ENCODE data around the gene NOTCH1. TPM values are rescaled to one million over a fixed set of nuclear protein-coding genes. Genes with fewer than 3 reads are reported as not detected.

The NOTCH1 gene
- polyA plus RNA-seq (2013, experiment 1 of 2): 14.3 TPM
- 14.2 TPM for polyA plus RNA-seq (2013, experiment 2 of 2)

DNA sequence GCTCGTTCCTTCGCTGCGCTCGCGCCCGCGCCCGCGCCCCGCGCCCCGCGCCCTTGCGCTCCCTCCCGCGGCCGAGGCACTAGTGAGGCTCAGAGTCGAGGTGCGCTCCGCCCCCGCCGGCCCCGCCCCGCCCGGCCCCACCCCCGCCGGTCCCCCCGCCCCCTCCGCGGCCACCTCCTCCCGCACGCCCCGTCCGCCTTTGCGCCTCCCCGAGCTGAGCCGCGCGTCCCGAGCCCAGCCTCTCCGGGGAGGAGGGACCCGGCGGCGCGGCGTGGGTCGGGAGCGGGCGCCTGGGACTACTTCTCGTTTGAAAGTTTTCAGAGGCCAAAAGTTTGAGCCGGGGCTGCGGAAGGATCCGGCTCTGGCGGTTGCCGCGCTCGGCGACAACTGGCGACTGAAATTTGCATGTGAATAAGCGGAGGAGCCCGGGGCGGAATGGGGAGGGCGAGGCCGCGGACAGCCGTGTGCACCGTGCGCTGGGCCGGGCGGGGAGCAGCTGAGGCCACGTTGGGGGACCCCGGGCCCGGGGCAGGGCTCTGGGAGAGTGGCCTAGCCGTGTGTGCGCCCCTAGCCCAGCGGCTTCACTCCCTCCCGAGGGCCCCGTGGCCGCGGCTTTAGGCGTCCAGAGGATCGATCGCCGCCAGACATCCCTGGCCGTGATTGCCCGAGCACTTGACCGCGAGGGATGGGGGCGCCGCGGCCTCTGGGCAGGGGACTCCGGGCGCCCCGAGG is at the start of gene NOTCH1:
TSS of gene NOTCH1 (minus strand) at position 84 of the 732 bp plus-strand sequence. CDS start 262 bp downstream, outside the sequence.
- peak within 1 kb of the TSS; percentile 0 for H3K23ac ChIP-seq (ENCODE audit: low read length)
- H2BK120ac ChIP-seq (ENCODE audit: low read depth, low read length): peak within 1 kb of the TSS; percentile 9
- no peak within 1 kb of the TSS for H2AK5ac ChIP-seq (ENCODE audit: low read length)
- no peaks in the 10 kb centered on the region for H3K36me3 ChIP-seq (ENCODE audit: control insufficient read depth, insufficient read depth, low read length)
- H2BK15ac ChIP-seq (replicated peaks; ENCODE audit: low read depth): no peak within 1 kb of the TSS
- peak within 1 kb of the TSS; percentile 27 for H3K4me2 ChIP-seq (ENCODE audit: low read length)
- H3K79me2 ChIP-seq (ENCODE audit: control insufficient read depth, insufficient read depth, low read length): peaks cover 18% of the 10 kb centered on the region
- H3K9ac ChIP-seq (ENCODE audit: low read length): peak within 1 kb of the TSS; percentile 78
- H3K27ac ChIP-seq (ENCODE audit: low read depth, low read length): peak within 1 kb of the TSS; percentile 83
- H4K8ac ChIP-seq (ENCODE audit: low read depth, low read length): no peak within 1 kb of the TSS
- peak within 1 kb of the TSS; percentile 78 for H3K4me3 ChIP-seq (ENCODE audit: low read length)
- H4K5ac ChIP-seq (ENCODE audit: low read length): no peak within 1 kb of the TSS
- peak within 1 kb of the TSS; percentile 77 for H3K4ac ChIP-seq (ENCODE audit: low read depth, low read length)
- peak within 1 kb of the TSS; percentile 55 for H3K18ac ChIP-seq (ENCODE audit: low read length)
- no peaks in the 10 kb centered on the region for H3K27me3 ChIP-seq (ENCODE audit: insufficient read depth, low read length, poor library complexity)
- peak within 1 kb of the TSS; percentile 90 for H3K56ac ChIP-seq (ENCODE audit: low read length)
- H2BK5ac ChIP-seq (ENCODE audit: low read length): no peak within 1 kb of the TSS
- peaks cover 6% of the 10 kb centered on the region for H3K79me1 ChIP-seq (ENCODE audit: low read length)
- peaks cover 18% of the 10 kb centered on the region for H3K4me1 ChIP-seq (ENCODE audit: control insufficient read depth, low read depth, low read length)
- WGBS (ENCODE audit: extremely low coverage, insufficient coverage, low lambda C conversion rate): no CpG with 5 or more reads among the region's 94 CpGs
- peak; percentile 96 for DNase-seq

DNA sequence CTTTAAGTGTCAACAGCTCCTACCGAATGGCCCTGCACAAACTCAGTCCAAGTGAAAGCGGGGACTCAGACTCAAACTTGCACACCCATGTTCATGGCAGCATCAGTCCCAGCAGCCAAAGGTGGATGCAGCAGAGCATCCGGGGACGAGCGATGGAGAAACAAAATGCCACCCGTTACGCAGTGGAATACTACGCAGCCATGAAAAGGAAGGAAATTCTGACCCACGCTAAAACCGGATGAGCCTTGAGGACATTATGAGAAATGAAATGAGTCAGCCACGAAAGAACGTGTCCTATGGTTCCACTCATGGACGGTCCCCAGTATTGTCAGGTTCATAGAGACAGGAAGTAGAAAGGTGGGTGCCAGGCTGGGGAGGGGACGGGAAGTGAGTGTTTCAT is 48.6 kb upstream of the NOTCH1 start:
- no peak overlapping the region for H2BK5ac ChIP-seq (ENCODE audit: low read length)
- no peak overlapping the region for H3K4ac ChIP-seq (ENCODE audit: low read depth, low read length)
- no peaks in the 10 kb centered on the region for H3K4me1 ChIP-seq (ENCODE audit: control insufficient read depth, low read depth, low read length)
- no peaks in the 10 kb centered on the region for H3K27me3 ChIP-seq (ENCODE audit: insufficient read depth, low read length, poor library complexity)
- H3K56ac ChIP-seq (ENCODE audit: low read length): no peak overlapping the region
- H3K23ac ChIP-seq (ENCODE audit: low read length): no peak overlapping the region
- H4K8ac ChIP-seq (ENCODE audit: low read depth, low read length): no peak overlapping the region
- no CpG with 5 or more reads among the region's 14 CpGs for WGBS (ENCODE audit: extremely low coverage, insufficient coverage, low lambda C conversion rate)
- H3K9ac ChIP-seq (ENCODE audit: low read length): no peak overlapping the region
- no peak overlapping the region for H2BK120ac ChIP-seq (ENCODE audit: low read depth, low read length)
- no peak for DNase-seq
- H3K4me2 ChIP-seq (ENCODE audit: low read length): no peak overlapping the region
- H3K4me3 ChIP-seq (ENCODE audit: low read length): no peak overlapping the region
- H3K79me2 ChIP-seq (ENCODE audit: control insufficient read depth, insufficient read depth, low read length): no peaks in the 10 kb centered on the region
- H3K27ac ChIP-seq (ENCODE audit: low read depth, low read length): no peak overlapping the region
- H3K18ac ChIP-seq (ENCODE audit: low read length): no peak overlapping the region
- H4K5ac ChIP-seq (ENCODE audit: low read length): no peak overlapping the region
- H3K36me3 ChIP-seq (ENCODE audit: control insufficient read depth, insufficient read depth, low read length): no peaks in the 10 kb centered on the region
- H2AK5ac ChIP-seq (ENCODE audit: low read length): no peak overlapping the region
- H3K79me1 ChIP-seq (ENCODE audit: low read length): no peaks in the 10 kb centered on the region
- H2BK15ac ChIP-seq (replicated peaks; ENCODE audit: low read depth): no peak overlapping the region

DNA sequence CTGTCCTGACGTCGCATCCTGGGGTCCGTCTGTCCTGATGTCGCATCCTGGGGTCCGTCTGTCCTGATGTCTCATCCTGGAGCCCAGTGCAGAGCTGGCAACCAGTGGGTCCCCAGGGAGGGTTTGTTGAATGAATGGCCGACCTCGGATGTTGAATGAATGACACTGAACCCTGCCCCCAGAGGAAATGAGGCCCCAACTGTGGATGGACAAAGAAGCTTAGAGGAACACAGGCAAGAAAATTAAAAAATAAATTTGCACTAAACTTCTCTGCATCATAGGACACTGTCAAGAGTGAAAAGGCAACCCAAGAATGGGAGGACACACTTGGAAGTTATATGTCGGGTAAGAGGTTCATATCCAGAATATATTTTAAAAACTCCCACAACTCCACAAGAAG is 47.7 kb upstream of the NOTCH1 start:
- Histone ChIP-seq H2BK120ac (ENCODE audit: low read depth, low read length) (no peak overlapping the region), H3K56ac (ENCODE audit: low read length) (no peak overlapping the region), H3K9ac (ENCODE audit: low read length) (no peak overlapping the region), H3K4me1 (ENCODE audit: control insufficient read depth, low read depth, low read length) (peaks cover 5% of the 10 kb centered on the region), H3K27ac (ENCODE audit: low read depth, low read length) (no peak overlapping the region), H3K4me3 (ENCODE audit: low read length) (no peak overlapping the region), H3K23ac (ENCODE audit: low read length) (no peak overlapping the region), H3K79me1 (ENCODE audit: low read length) (no peaks in the 10 kb centered on the region), H3K79me2 (ENCODE audit: control insufficient read depth, insufficient read depth, low read length) (no peaks in the 10 kb centered on the region), H4K5ac (ENCODE audit: low read length) (no peak overlapping the region), H3K4me2 (ENCODE audit: low read length) (no peak overlapping the region), H3K18ac (ENCODE audit: low read length) (no peak overlapping the region), H3K27me3 (ENCODE audit: insufficient read depth, low read length, poor library complexity) (no peaks in the 10 kb centered on the region), H3K4ac (ENCODE audit: low read depth, low read length) (no peak overlapping the region), H3K36me3 (ENCODE audit: control insufficient read depth, insufficient read depth, low read length) (no peaks in the 10 kb centered on the region), H2AK5ac (ENCODE audit: low read length) (no peak overlapping the region), H2BK5ac (ENCODE audit: low read length) (no peak overlapping the region), H4K8ac (ENCODE audit: low read depth, low read length) (no peak overlapping the region), H2BK15ac (replicated peaks; ENCODE audit: low read depth) (no peak overlapping the region)
- no CpG with 5 or more reads among the region's 8 CpGs for WGBS (ENCODE audit: extremely low coverage, insufficient coverage, low lambda C conversion rate)
- no peak for DNase-seq

DNA sequence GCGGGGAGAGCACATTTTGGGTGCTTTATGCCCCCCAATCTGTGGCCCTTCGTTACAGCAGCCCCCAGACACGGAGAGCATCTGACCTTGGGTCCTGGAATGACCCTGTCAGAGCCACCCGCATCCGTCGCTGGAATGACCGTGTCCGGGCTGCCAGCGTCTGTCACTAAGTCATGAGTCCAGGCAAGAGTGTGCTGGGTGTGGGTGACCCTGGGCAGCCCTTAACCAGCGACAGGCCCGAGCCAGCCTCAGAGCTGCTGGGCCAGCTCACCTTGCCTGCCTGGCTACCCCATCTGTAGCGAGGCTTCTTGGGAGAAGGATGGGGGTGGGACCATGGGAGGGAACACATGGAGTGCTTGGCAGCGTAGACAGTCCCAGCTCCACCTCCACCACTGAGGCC is 46.8 kb upstream of the NOTCH1 start:
- Histone ChIP-seq H3K36me3 (ENCODE audit: control insufficient read depth, insufficient read depth, low read length) (no peaks in the 10 kb centered on the region), H4K5ac (ENCODE audit: low read length) (no peak overlapping the region), H3K4me2 (ENCODE audit: low read length) (no peak overlapping the region), H2AK5ac (ENCODE audit: low read length) (no peak overlapping the region), H3K79me1 (ENCODE audit: low read length) (no peaks in the 10 kb centered on the region), H3K79me2 (ENCODE audit: control insufficient read depth, insufficient read depth, low read length) (no peaks in the 10 kb centered on the region), H3K56ac (ENCODE audit: low read length) (no peak overlapping the region), H4K8ac (ENCODE audit: low read depth, low read length) (no peak overlapping the region), H2BK5ac (ENCODE audit: low read length) (no peak overlapping the region), H2BK120ac (ENCODE audit: low read depth, low read length) (no peak overlapping the region), H3K27ac (ENCODE audit: low read depth, low read length) (no peak overlapping the region), H2BK15ac (replicated peaks; ENCODE audit: low read depth) (no peak overlapping the region), H3K18ac (ENCODE audit: low read length) (no peak overlapping the region), H3K27me3 (ENCODE audit: insufficient read depth, low read length, poor library complexity) (no peaks in the 10 kb centered on the region), H3K4me1 (ENCODE audit: control insufficient read depth, low read depth, low read length) (peaks cover 8% of the 10 kb centered on the region), H3K4me3 (ENCODE audit: low read length) (no peak overlapping the region), H3K4ac (ENCODE audit: low read depth, low read length) (no peak overlapping the region), H3K9ac (ENCODE audit: low read length) (no peak overlapping the region), H3K23ac (ENCODE audit: low read length) (no peak overlapping the region)
- no CpG with 5 or more reads among the region's 13 CpGs for WGBS (ENCODE audit: extremely low coverage, insufficient coverage, low lambda C conversion rate)
- DNase-seq: no peak

DNA sequence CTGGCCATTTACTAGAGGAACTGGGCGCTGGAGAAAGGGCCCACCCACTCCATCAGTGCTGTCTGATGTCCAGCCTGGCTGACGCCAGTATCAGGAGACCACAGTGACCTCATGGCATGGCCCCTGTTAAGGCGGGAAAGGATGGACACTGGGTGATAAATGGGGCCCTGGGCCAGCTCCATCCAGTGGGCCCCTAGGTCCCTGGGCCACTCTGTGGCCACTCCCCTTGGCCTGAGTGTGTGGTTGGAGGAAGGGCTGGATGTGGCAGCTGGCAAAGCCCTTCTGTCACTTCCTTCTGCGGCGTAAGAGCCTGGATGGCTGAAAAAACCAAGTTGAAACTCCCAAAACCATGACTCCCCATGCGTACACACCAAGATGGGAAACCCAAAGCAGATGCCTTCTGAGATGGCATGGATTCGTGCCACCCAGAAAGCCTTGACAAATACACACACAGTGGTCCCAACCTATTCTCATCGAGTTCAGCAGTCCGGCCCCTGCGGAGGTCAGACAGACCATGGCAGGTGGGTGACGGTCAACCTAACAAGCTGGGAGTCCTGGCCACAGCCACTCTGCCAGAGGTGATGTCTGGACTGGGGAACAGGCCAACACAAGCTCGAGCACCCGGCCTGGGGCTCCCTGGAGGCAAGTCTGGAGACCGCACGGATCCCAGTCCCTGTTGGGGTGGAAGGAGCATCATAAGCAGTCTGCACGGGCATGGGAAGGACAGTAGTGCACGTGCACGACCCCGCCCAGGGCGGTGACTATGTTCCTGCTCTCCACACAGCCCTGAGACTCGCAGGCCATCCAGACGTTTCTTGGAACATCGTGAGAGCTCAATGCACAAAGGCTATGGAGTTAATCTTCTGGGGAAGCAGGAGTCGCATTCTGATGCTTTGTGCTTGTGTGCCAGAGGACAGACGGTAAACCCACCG is 45.2 kb upstream of the NOTCH1 start:
- DNase-seq: no peak
- no peaks in the 10 kb centered on the region for H3K27me3 ChIP-seq (ENCODE audit: insufficient read depth, low read length, poor library complexity)

More for the DNA sequence above, 45.2 kb upstream of the NOTCH1 start:
- Histone ChIP-seq H2BK120ac (ENCODE audit: low read depth, low read length) (no peak overlapping the region), H3K27ac (ENCODE audit: low read depth, low read length) (no peak overlapping the region), H2AK5ac (ENCODE audit: low read length) (no peak overlapping the region), H4K8ac (ENCODE audit: low read depth, low read length) (no peak overlapping the region), H3K79me2 (ENCODE audit: control insufficient read depth, insufficient read depth, low read length) (no peaks in the 10 kb centered on the region), H3K9ac (ENCODE audit: low read length) (no peak overlapping the region), H3K79me1 (ENCODE audit: low read length) (peaks cover 2% of the 10 kb centered on the region), H2BK15ac (replicated peaks; ENCODE audit: low read depth) (no peak overlapping the region), H3K4ac (ENCODE audit: low read depth, low read length) (no peak overlapping the region), H3K36me3 (ENCODE audit: control insufficient read depth, insufficient read depth, low read length) (no peaks in the 10 kb centered on the region), H3K56ac (ENCODE audit: low read length) (no peak overlapping the region), H2BK5ac (ENCODE audit: low read length) (no peak overlapping the region), H3K4me3 (ENCODE audit: low read length) (no peak overlapping the region), H3K23ac (ENCODE audit: low read length) (no peak overlapping the region), H3K4me1 (ENCODE audit: control insufficient read depth, low read depth, low read length) (peaks cover 11% of the 10 kb centered on the region), H4K5ac (ENCODE audit: low read length) (no peak overlapping the region), H3K4me2 (ENCODE audit: low read length) (no peak overlapping the region), H3K18ac (ENCODE audit: low read length) (no peak overlapping the region)
- WGBS (ENCODE audit: extremely low coverage, insufficient coverage, low lambda C conversion rate): no CpG with 5 or more reads among the region's 26 CpGs

Measured in mesendoderm (in vitro differentiated cells).